GM12874 (cell line): ENCODE measurements around the gene DPM1.

Experiments
- CTCF ChIP-seq: IDR thresholded peaks from 2 replicates; pipeline ENCODE4 v1.5.1; 2011; ENCODE audit warnings: low read depth, mild to moderate bottlenecking, control low read depth, low read length, moderate library complexity; ENCODE audit not compliant: insufficient read depth

DPM1 gene

GRCh38 chr20:50916257-50916656 is 42.1 kb downstream of the DPM1 start:
- TF ChIP-seq CTCF, result no peak

- TF ChIP-seq CTCF, result no peak
These were observed 42.9 kb downstream of the DPM1 start for GRCh38 chr20:50915424-50915823.

- TF ChIP-seq CTCF, result no peak
These were observed 44.5 kb downstream of the DPM1 start for GRCh38 chr20:50913690-50914375.

- TF ChIP-seq CTCF, result no peak
These were observed 46.6 kb downstream of the DPM1 start for GRCh38 chr20:50911716-50912115.

- no peak for TF ChIP-seq CTCF
These were observed 47.3 kb downstream of the DPM1 start for GRCh38 chr20:50911030-50911429.

- no peak for TF ChIP-seq CTCF
These were observed 48.9 kb downstream of the DPM1 start for GRCh38 chr20:50909413-50909812.

GRCh38 chr20:50904067-50904570 is 54.2 kb downstream of the DPM1 start:
- TF ChIP-seq CTCF, result no peak
